ENCODE data around the gene TMEM221. TPM values are rescaled to one million over a fixed set of nuclear protein-coding genes. Genes with fewer than 3 reads are reported as not detected.

Gene TMEM221
- total RNA-seq, 1 experiment from 2014 or later = not detected

DNA sequence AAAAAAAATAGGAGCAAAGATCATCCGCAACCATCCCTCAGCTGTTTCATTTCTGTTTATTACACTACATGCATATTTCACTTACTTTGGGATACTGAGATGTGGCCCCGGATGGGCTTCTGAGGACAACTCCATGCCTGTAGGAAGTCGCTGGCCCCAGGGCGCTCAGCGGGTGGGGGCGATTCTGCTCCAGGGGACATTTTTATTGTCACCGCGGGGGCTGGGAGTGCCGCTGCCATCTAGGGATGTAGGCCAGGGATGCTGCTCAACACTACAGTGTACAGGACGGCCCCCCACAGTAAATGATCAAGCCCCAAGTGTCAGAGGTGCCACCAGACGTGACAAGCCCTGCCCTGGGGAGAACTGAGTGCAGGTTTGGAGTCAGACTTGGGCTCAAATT, 36.7 kb downstream of the TMEM221 start:
- no peak overlapping the region for H3K4me3 Mint-ChIP-seq (ENCODE audit: unreplicated experiment)
- Histone ChIP-seq H3K9me3 (no peaks in the 10 kb centered on the region), H3K27me3 (replicated peaks; ENCODE audit: control insufficient read depth, insufficient read depth, low read length) (no peaks in the 10 kb centered on the region), H3K36me3 (ENCODE audit: control insufficient read depth, insufficient read depth, low read length) (no peaks in the 10 kb centered on the region; the same call in 1 of the 2 replicates), H3K4me1 (peaks cover 3% of the 10 kb centered on the region), H3K4me3 (ENCODE audit: low read depth, low read length) (no peak overlapping the region)
- TF ChIP-seq, protein P1, sequence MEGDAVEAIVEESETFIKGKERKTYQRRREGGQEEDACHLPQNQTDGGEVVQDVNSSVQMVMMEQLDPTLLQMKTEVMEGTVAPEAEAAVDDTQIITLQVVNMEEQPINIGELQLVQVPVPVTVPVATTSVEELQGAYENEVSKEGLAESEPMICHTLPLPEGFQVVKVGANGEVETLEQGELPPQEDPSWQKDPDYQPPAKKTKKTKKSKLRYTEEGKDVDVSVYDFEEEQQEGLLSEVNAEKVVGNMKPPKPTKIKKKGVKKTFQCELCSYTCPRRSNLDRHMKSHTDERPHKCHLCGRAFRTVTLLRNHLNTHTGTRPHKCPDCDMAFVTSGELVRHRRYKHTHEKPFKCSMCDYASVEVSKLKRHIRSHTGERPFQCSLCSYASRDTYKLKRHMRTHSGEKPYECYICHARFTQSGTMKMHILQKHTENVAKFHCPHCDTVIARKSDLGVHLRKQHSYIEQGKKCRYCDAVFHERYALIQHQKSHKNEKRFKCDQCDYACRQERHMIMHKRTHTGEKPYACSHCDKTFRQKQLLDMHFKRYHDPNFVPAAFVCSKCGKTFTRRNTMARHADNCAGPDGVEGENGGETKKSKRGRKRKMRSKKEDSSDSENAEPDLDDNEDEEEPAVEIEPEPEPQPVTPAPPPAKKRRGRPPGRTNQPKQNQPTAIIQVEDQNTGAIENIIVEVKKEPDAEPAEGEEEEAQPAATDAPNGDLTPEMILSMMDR (IDR thresholded peaks at IDR 0.05; ENCODE audit: insufficient read depth in 1 of 2, low read depth in 1 of 2, low read length in 1 of 2, severe bottlenecking in 1 of 2, unreplicated experiment in 1 of 2) = no peak
- CTCF ChIA-PET = no interaction called here
- peaks cover 16% of the 10 kb centered on the region for H3K4me1 Mint-ChIP-seq (ENCODE audit: low read depth, unreplicated experiment)
- no peak for DNase-seq
- H3K9me3 Mint-ChIP-seq (ENCODE audit: unreplicated experiment) = no peaks in the 10 kb centered on the region
- no TSS peak for BruUV-seq (replicated peaks)
- no peak overlapping the region for H3K27ac Mint-ChIP-seq (ENCODE audit: unreplicated experiment)
- H3K27me3 Mint-ChIP-seq (ENCODE audit: insufficient read depth, unreplicated experiment) = no peaks in the 10 kb centered on the region
- POLR2A ChIA-PET = no interaction called here
- intact Hi-C loops (cut with micrococcal nuclease; ENCODE audit: unreplicated experiment) = no loop called here
- H3K36me3 Mint-ChIP-seq (ENCODE audit: insufficient read depth, unreplicated experiment) = no peaks in the 10 kb centered on the region

DNA sequence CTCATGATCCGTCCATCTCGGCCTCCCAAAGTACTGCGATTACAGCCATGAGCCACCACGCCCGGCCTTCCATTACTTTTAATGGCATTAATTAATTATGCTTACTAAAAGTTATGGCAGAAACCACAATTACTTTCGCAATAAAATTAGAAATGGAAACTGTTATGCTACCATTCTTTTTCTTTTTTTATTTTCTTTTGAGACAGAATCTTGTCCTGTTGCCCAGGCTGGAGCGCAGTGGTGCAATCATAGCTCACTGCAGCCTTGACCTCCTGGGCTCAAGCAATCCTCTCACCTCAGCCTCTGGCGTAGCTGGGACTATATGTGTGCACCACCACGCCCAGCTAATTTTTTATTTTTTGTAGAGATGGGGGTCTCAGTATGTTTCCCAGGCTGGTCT, 38.5 kb downstream of the TMEM221 start:
- H3K36me3 Mint-ChIP-seq (ENCODE audit: insufficient read depth, unreplicated experiment) = peaks cover 8% of the 10 kb centered on the region
- no peak overlapping the region for H3K4me3 Mint-ChIP-seq (ENCODE audit: unreplicated experiment)
- TF ChIP-seq, protein P1 (IDR thresholded peaks at IDR 0.05; ENCODE audit: insufficient read depth in 1 of 2, low read depth in 1 of 2, low read length in 1 of 2, severe bottlenecking in 1 of 2, unreplicated experiment in 1 of 2) = no peak
- Histone ChIP-seq H3K4me1 (peaks cover 13% of the 10 kb centered on the region), H3K4me3 (ENCODE audit: low read depth, low read length) (no peak overlapping the region), H3K36me3 (ENCODE audit: control insufficient read depth, insufficient read depth, low read length) (no peaks in the 10 kb centered on the region; the same call in 1 of the 2 replicates), H3K27me3 (replicated peaks; ENCODE audit: control insufficient read depth, insufficient read depth, low read length) (no peaks in the 10 kb centered on the region), H3K9me3 (no peaks in the 10 kb centered on the region)
- no peak for DNase-seq
- BruUV-seq (replicated peaks) = no TSS peak
- peaks cover 12% of the 10 kb centered on the region for H3K4me1 Mint-ChIP-seq (ENCODE audit: low read depth, unreplicated experiment)
- no peaks in the 10 kb centered on the region for H3K27me3 Mint-ChIP-seq (ENCODE audit: insufficient read depth, unreplicated experiment)
- ChIA-PET POLR2A (no interaction called here), CTCF (no interaction called here)
- intact Hi-C loops (cut with micrococcal nuclease; ENCODE audit: unreplicated experiment) = no loop called here
- H3K27ac Mint-ChIP-seq (ENCODE audit: unreplicated experiment) = no peak overlapping the region
- H3K9me3 Mint-ChIP-seq (ENCODE audit: unreplicated experiment) = no peaks in the 10 kb centered on the region

DNA sequence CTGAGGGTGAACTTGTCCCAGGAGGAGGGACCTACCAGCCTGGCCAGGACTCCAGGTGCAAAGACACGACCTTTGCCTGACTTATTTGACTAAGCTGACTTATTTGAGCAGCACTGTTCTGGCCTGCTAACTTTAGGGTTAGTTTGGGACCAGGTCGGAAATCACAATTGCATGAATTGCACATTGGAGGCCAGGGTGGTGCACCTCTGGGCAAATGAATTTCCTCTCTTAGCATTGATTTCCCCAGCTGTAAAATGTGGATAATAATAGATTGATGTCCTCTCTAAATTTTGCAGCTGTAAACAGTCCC, 41.6 kb downstream of the TMEM221 start:
- TF ChIP-seq, protein P1 (IDR thresholded peaks at IDR 0.05; ENCODE audit: insufficient read depth in 1 of 2, low read depth in 1 of 2, low read length in 1 of 2, severe bottlenecking in 1 of 2, unreplicated experiment in 1 of 2) = no peak
- H3K9me3 ChIP-seq = no peaks in the 10 kb centered on the region
- Mint-ChIP-seq H3K27ac (ENCODE audit: unreplicated experiment) (peak overlapping the region; percentile 10), H3K9me3 (ENCODE audit: unreplicated experiment) (no peaks in the 10 kb centered on the region), H3K4me1 (ENCODE audit: low read depth, unreplicated experiment) (peaks cover 10% of the 10 kb centered on the region), H3K36me3 (ENCODE audit: insufficient read depth, unreplicated experiment) (peaks cover 8% of the 10 kb centered on the region), H3K4me3 (ENCODE audit: unreplicated experiment) (peak overlapping the region; percentile 76), H3K27me3 (ENCODE audit: insufficient read depth, unreplicated experiment) (no peaks in the 10 kb centered on the region)
- CTCF ChIA-PET = interaction anchor here (0.6 to 0.8 kb wide), 2 partner anchors 13 to 138 kb away, joined by 4 to 5 read pairs; partner anchors contain the start of gene MVB12A
- H3K4me1 ChIP-seq = peaks cover 13% of the 10 kb centered on the region
- intact Hi-C loops (cut with micrococcal nuclease; ENCODE audit: unreplicated experiment) = no loop called here
- no peak for DNase-seq
- peaks cover 2% of the 10 kb centered on the region; the same call in 1 of the 2 replicates for H3K36me3 ChIP-seq (ENCODE audit: control insufficient read depth, insufficient read depth, low read length)
- H3K4me3 ChIP-seq (ENCODE audit: low read depth, low read length) = peak overlapping the region; percentile 23
- no peaks in the 10 kb centered on the region for H3K27me3 ChIP-seq (replicated peaks; ENCODE audit: control insufficient read depth, insufficient read depth, low read length)
- TSS peak; percentile 72 for BruUV-seq (replicated peaks)
- POLR2A ChIA-PET = interaction anchor here (1.1 kb wide), 1 partner anchor 12 kb away, joined by 4 read pairs; no protein-coding TSS in a partner anchor
